Keratinocyte (primary cell): ENCODE measurements around the gene LRRC3B.

Source experiments
- EZH2 ChIP-seq: IDR thresholded peaks from one replicate; pipeline ENCODE4 v1.6.1; 2012; ENCODE audit warnings: inconsistent platforms, mild to moderate bottlenecking, low read length, moderate library complexity
- TF ChIP-seq, protein P1 (sequence below), 3 experiments: IDR thresholded peaks in 1 of 3; conservative IDR thresholded peaks in 1 of 3; optimal IDR thresholded peaks in 1 of 3; 2 replicates in 2 of 3; 3 replicates in 1 of 3; pipeline versions ENCODE3 to v1.5.1; 2011; ENCODE audit warnings: low read length in 3 of 3, mild to moderate bottlenecking in 3 of 3, moderate library complexity in 2 of 3, control low read depth in 1 of 3, inconsistent platforms in 1 of 3; ENCODE audit not compliant: insufficient read depth in 2 of 3; ENCODE audit errors: extremely low read depth in 1 of 3

- TF ChIP-seq EZH2 = no peak
- TF ChIP-seq, protein P1, sequence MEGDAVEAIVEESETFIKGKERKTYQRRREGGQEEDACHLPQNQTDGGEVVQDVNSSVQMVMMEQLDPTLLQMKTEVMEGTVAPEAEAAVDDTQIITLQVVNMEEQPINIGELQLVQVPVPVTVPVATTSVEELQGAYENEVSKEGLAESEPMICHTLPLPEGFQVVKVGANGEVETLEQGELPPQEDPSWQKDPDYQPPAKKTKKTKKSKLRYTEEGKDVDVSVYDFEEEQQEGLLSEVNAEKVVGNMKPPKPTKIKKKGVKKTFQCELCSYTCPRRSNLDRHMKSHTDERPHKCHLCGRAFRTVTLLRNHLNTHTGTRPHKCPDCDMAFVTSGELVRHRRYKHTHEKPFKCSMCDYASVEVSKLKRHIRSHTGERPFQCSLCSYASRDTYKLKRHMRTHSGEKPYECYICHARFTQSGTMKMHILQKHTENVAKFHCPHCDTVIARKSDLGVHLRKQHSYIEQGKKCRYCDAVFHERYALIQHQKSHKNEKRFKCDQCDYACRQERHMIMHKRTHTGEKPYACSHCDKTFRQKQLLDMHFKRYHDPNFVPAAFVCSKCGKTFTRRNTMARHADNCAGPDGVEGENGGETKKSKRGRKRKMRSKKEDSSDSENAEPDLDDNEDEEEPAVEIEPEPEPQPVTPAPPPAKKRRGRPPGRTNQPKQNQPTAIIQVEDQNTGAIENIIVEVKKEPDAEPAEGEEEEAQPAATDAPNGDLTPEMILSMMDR (optimal IDR thresholded peaks at IDR 0.05 in 1 of 3, IDR thresholded peaks at IDR 0.05 in 1 of 3, conservative IDR thresholded peaks at IDR 0.05 in 1 of 3; ENCODE audit: extremely low read depth in 1 of 3, insufficient read depth in 2 of 3, low read length in 3 of 3) = no peak
These were observed 59.8 kb downstream of the LRRC3B start for GRCh38 chr3:26682406-26682805.
